Endothelial cell of umbilical vein (primary cell): ENCODE results near the gene CLEC4E. TPM values are rescaled to one million over a fixed set of nuclear protein-coding genes. Genes with fewer than 3 reads are reported as not detected.

Experiments
- BruUV-seq: library from RNA; stranded (reverse); fragments of 400-500 nt; replicated peaks from 2 replicates; lab custom pipeline; 2021; lab: Mats Ljungman, UMichigan
- CTCF ChIA-PET: fragments of 300-600, 350-600 bp; sonication (Branson Sonifier 250); formaldehyde crosslinking; loops from one replicate; lab custom pipeline; 2021; ENCODE audit warnings: antibody characterized with exemption, inconsistent platforms; lab: Charles Lee
- POLR2A ChIA-PET: fragments of 300-600, 350-600 bp; sonication (Branson Sonifier 250); formaldehyde crosslinking; loops from one replicate; lab custom pipeline; 2021; ENCODE audit warnings: antibody characterized with exemption, inconsistent platforms; lab: Charles Lee
- DNase-seq: peaks from one replicate; pipeline ENCODE4 v3.0.0-alpha.2; 2011; ENCODE audit warnings: low read depth, low spot score
- FAIRE-seq: peaks from 2 replicates; lab custom pipeline; 2011; peaks lifted over from hg19 to GRCh38; lab: Jason Lieb, UNC
- H2AFZ ChIP-seq: 2 replicates; pipeline ENCODE4 v1.6.0; 2012; ENCODE audit warnings: low read depth, low read length, control low read depth, inconsistent platforms
- H3K27ac ChIP-seq: 2 replicates; pipeline ENCODE4 v1.5.1; 2011; ENCODE audit warnings: low read depth, mild to moderate bottlenecking, control low read depth, low read length, moderate library complexity; ENCODE audit not compliant: insufficient read depth
- H3K27me3 ChIP-seq, 2 experiments: 2 replicates each; pipeline versions ENCODE4 v1.6.0 to v1.6.1; 2011; ENCODE audit warnings: low read length in 2 of 2, mixed read lengths in 1 of 2; ENCODE audit not compliant: control insufficient read depth in 2 of 2, insufficient read depth in 2 of 2
- H3K36me3 ChIP-seq, 2 experiments: 2 replicates in 1 of 2; 3 replicates in 1 of 2; pipeline ENCODE4 v1.5.1; 2011; ENCODE audit warnings: low read length in 2 of 2, mild to moderate bottlenecking in 1 of 2, moderate library complexity in 1 of 2; ENCODE audit not compliant: control insufficient read depth in 2 of 2, insufficient read depth in 2 of 2; ENCODE audit errors: extremely low read depth in 1 of 2
- H3K4me1 ChIP-seq: 3 replicates; pipeline ENCODE4 v1.5.1; 2011; ENCODE audit warnings: mild to moderate bottlenecking, low read length; ENCODE audit not compliant: control insufficient read depth, insufficient read depth; ENCODE audit errors: extremely low read depth
- H3K4me2 ChIP-seq: 2 replicates; pipeline ENCODE4 v1.6.1; 2011; ENCODE audit warnings: low read length, control low read depth, mixed read lengths; ENCODE audit not compliant: insufficient read depth
- H3K4me3 ChIP-seq, 3 experiments: fragments of 200-600 bp in 1 of 3; sonication (generic), shearing (Covaris generic) in 1 of 3; replicated peaks in 1 of 3; 2 replicates each; pipeline ENCODE4 v1.5.1; 2011 to 2016; ENCODE audit warnings: control low read depth in 3 of 3, low read length in 3 of 3, mild to moderate bottlenecking in 2 of 3, inconsistent platforms in 1 of 3, low read depth in 1 of 3, moderate library complexity in 1 of 3; ENCODE audit not compliant: insufficient read depth in 1 of 3
- H3K79me2 ChIP-seq: 2 replicates; pipeline ENCODE4 v1.6.0; 2012; ENCODE audit warnings: low read length, inconsistent platforms; ENCODE audit not compliant: control insufficient read depth, insufficient read depth
- H3K9ac ChIP-seq: replicated peaks from 2 replicates; pipeline ENCODE3; 2011; ENCODE audit warnings: low read length, control low read depth; ENCODE audit not compliant: insufficient read depth; ENCODE audit errors: extremely low read depth
- H3K9me1 ChIP-seq: replicated peaks from 3 replicates; pipeline ENCODE4 v1.6.0; 2011; ENCODE audit warnings: mild to moderate bottlenecking, low read length; ENCODE audit not compliant: control insufficient read depth, insufficient read depth; ENCODE audit errors: extremely low read depth
- H3K9me3 ChIP-seq: replicated peaks from 2 replicates; pipeline ENCODE4 v1.5.1; 2012; ENCODE audit warnings: low read length, inconsistent platforms; ENCODE audit not compliant: control insufficient read depth, insufficient read depth
- H4K20me1 ChIP-seq: replicated peaks from 2 replicates; pipeline ENCODE3; 2011; ENCODE audit warnings: mild to moderate bottlenecking, low read length; ENCODE audit not compliant: control insufficient read depth, insufficient read depth; ENCODE audit errors: extremely low read depth
- CTCF ChIP-seq, 2 donors: IDR thresholded peaks; 1 replicate in 1 of 2; 2 replicates in 1 of 2; pipeline ENCODE4 v1.5.1; 2011; ENCODE audit warnings: low read length in 2 of 2, mild to moderate bottlenecking in 2 of 2, moderate library complexity in 2 of 2, control low read depth in 1 of 2, inconsistent platforms in 1 of 2, low read depth in 1 of 2; ENCODE audit not compliant: insufficient read depth in 1 of 2; ENCODE audit errors: extremely low read depth in 1 of 2
- EZH2 ChIP-seq: IDR thresholded peaks from 2 replicates; pipeline ENCODE4 v1.6.1; 2012; ENCODE audit warnings: borderline replicate concordance, low read depth, mild to moderate bottlenecking, moderate library complexity, low read length, inconsistent platforms; ENCODE audit not compliant: severe bottlenecking
- FOS ChIP-seq: IDR thresholded peaks from 2 replicates; pipeline ENCODE4 v1.6.1; 2011; ENCODE audit warnings: mild to moderate bottlenecking, low read length, moderate library complexity, borderline replicate concordance; ENCODE audit not compliant: insufficient read depth
- POLR2A ChIP-seq: IDR thresholded peaks from 2 replicates; pipeline ENCODE4 v1.6.1; 2012; ENCODE audit warnings: low read depth, mild to moderate bottlenecking, control low read depth, low read length
- dilution Hi-C: fragments of 300-500 bp; cut with MboI; formaldehyde crosslinking; loops from one replicate; pipeline ENCODE4 v1.15.0; 2019; ENCODE audit warnings: low sequenced_read_pairs; ENCODE audit not compliant: extremely low pct_ligation_motif_present
- intact Hi-C: fragments of 100-400 bp; cut with micrococcal nuclease; formaldehyde crosslinking; loops from one replicate; pipeline ENCODE4 v1.10.0; 2022
- polyA plus RNA-seq, 4 experiments: library from polyadenylated mRNA; depleted of rRNA in 3 of 4; stranded (reverse) in 3 of 4; unstranded in 1 of 4; fragments of >200 nt; gene quantifications; 2 replicates each; pipeline versions ENCODE4 v1.2.1 to v1.2.3, GENCODE V29; 2011 to 2012; ENCODE audit warnings: missing spikeins in 1 of 4
- total RNA-seq: library from RNA; stranded (reverse); gene quantifications from 2 replicates; pipeline ENCODE4 v1.2.3, GENCODE V29; 2021

The CLEC4E gene
- total and polyA plus RNA-seq, 2 donors (not counting 3 experiments of a cell fraction or from before 2014, with no cell fraction given), result not detected

- no peak within 1 kb of the TSS for H3K4me3 ChIP-seq
- no peaks in the 10 kb centered on the region for H3K79me2 ChIP-seq
- ChIA-PET POLR2A (no interaction called here), CTCF (interaction anchor here (1.6 kb wide), 1 partner anchor 31 kb away, joined by 3 read pairs; no protein-coding TSS in a partner anchor)
- no TSS peak for BruUV-seq
- DNase-seq (no peak), FAIRE-seq (no peak)
- H3K36me3 ChIP-seq, result no peaks in the 10 kb centered on the region
- no peak within 1 kb of the TSS for H3K4me2 ChIP-seq
- no peaks in the 10 kb centered on the region for H3K9me3 ChIP-seq
- dilution Hi-C loops, result no loop called here
- TF ChIP-seq FOS, result no peak
- no peak for TF ChIP-seq CTCF (IDR thresholded peaks at IDR 0.05; ENCODE audit: extremely low read depth in 1 of 2, insufficient read depth in 1 of 2, low read depth in 1 of 2, low read length in 2 of 2)
- TF ChIP-seq POLR2A, result no peak
- no peak for TF ChIP-seq EZH2
- H3K4me1 ChIP-seq, result no peaks in the 10 kb centered on the region
- H3K27me3 ChIP-seq, result peaks cover 0 to 8% of the 10 kb centered on the region in 2 experiments
- no peak within 1 kb of the TSS for H3K27ac ChIP-seq
- no peaks in the 10 kb centered on the region for H3K9me1 ChIP-seq
- H4K20me1 ChIP-seq, result no peaks in the 10 kb centered on the region
- intact Hi-C loops, result no loop called here
- H3K9ac ChIP-seq, result no peak within 1 kb of the TSS
- no peak within 1 kb of the TSS for H2AFZ ChIP-seq
These were observed 27.4 kb downstream of the CLEC4E start, which contains the start of gene CLEC4D for GRCh38 chr12:8513256-8513655. Gene CLEC4D (plus strand): TSS chr12:8513503. CDS start chr12:8513733, 230 bp downstream.
